Ovary (tissue), 9 donors: ENCODE measurements around the gene ERO1B. TPM values are rescaled to one million over a fixed set of nuclear protein-coding genes. Genes with fewer than 3 reads are reported as not detected.

ENCODE experiments used
- DNase-seq, 5 donors: peaks; one replicate each; pipeline ENCODE4 v3.0.0-alpha.2; 2019 to 2020
- H3K27ac ChIP-seq, 2 donors: fragments of 200-600 bp; one replicate each; pipeline versions ENCODE4 v1.5.1 to v1.8.0; 2019 to 2022
- H3K27me3 ChIP-seq: fragments of 200-600 bp; one replicate; pipeline ENCODE4 v1.8.0; 2022
- H3K36me3 ChIP-seq: fragments of 200-600 bp; sonication (generic); one replicate; pipeline ENCODE4 v1.5.1; 2019
- H3K4me1 ChIP-seq: one replicate; pipeline ENCODE4 v1.8.1; 2013; ENCODE audit warnings: mild to moderate bottlenecking, moderate library complexity; ENCODE audit not compliant: insufficient read depth
- H3K4me3 ChIP-seq: fragments of 200-600 bp; sonication (generic); one replicate; pipeline ENCODE4 v1.5.1; 2017
- H3K9me3 ChIP-seq, 2 donors: fragments of 200-600 bp in 1 of 2; sonication (generic) in 1 of 2; one replicate each; pipeline versions ENCODE4 v1.5.1 to v1.8.1; 2013 to 2019; ENCODE audit warnings: mild to moderate bottlenecking in 1 of 2, moderate library complexity in 1 of 2
- EP300 ChIP-seq: sonication (generic); formaldehyde crosslinking; IDR thresholded peaks from one replicate; pipeline ENCODE4 v1.6.1; 2017; ENCODE audit warnings: antibody characterized with exemption
- POLR2A ChIP-seq: fragments of 450-650 bp; IDR thresholded peaks from one replicate; pipeline ENCODE4 v1.6.1; 2017; ENCODE audit warnings: antibody characterized with exemption, mild to moderate bottlenecking, moderate library complexity
- WGBS, 3 donors: extraction: QIAGEN DNeasy Blood & Tissue Kit in 1 of 3; methylation state at CpG; one replicate each; pipeline versions ENCODE4 v1.1.5 to v1.1.7; 2013 to 2017; 5-methylcytosine and 5-hydroxymethylcytosine counted together
- intact Hi-C, 4 donors: fragments of 100-400 bp; cut with DNase I; formaldehyde crosslinking; loops; one replicate each; pipeline versions ENCODE4 v1.11.0 to v1.15.1; 2022 to 2023
- polyA plus RNA-seq, 2 donors: library from polyadenylated mRNA; stranded (reverse); fragments of 200-250 nt in 1 of 2; fragments of 350-450 nt in 1 of 2; fragmentation: Illumina TruSeq in 1 of 2; extraction: RNeasy Lipid Tissue Mini Kit (QIAGEN cat#74804) in 1 of 2; gene quantifications; one replicate each; pipeline ENCODE4 v1.2.3, GENCODE V29; 2013 to 2014
- total RNA-seq, 7 donors: library from RNA; depleted of rRNA in 2 of 7; stranded (reverse); fragments of >200 nt in 2 of 7; fragmentation: NEBNext Ultra II Directional in 3 of 7; extraction: Animal tissue kit (Norgen Biotek cat#: 25700) in 3 of 7; gene quantifications; one replicate each; pipeline versions ENCODE4 v1.1.0 to v1.2.4, GENCODE V29; 2016 to 2023
- TF ChIP-seq, protein P1 (sequence below), 3 donors: fragments of 450-650 bp in 2 of 3; fragments of 200-600 bp in 1 of 3; IDR thresholded peaks; one replicate each; pipeline versions ENCODE4 v1.5.1 to v1.8.0; 2016 to 2022; ENCODE audit warnings: antibody characterized with exemption in 3 of 3, mild to moderate bottlenecking in 1 of 3
- donor health status: DM: no; HTN: no; CAD: no; lungs with moderate emphysema.
- donor health status: DM: no; HTN: no; CAD: no.
- donor health status: Bipolar disorder and iron deficiency.
- donor health status: DM: yes; HTN: yes; CAD: no.
- donor health status: DM: no; HTN: no; CAD: no.
- donor health status: DM: yes; HTN: yes; CAD: no.

The ERO1B gene
- total and polyA plus RNA-seq, 9 donors, result 4.8 to 15.4 (median 5.8) TPM

DNA sequence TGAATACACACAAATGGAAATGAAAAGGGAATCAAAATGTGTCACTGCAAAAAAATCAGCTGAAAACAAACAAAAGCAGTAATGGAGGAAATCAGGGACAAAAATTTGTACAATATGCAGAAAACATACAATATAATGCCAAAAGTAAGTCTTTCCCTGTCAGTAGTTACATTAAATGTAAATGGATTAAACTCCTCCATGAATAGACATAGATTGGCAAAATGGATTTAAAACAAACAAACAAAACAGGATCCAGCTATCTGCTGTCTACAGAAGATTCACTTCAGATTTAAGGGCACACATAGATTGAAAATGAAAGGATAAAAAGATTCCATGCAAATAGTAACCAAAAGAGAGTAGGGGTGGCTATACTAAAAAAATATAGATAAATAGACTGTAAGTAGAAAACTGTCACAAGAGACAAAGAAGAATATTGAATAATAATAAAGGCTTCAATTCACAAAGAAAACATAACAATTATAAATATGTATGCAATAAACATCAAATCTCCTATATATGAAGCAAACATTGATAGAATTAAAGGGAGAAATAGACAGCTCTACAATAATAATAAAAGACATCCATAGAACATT, 42.2 kb upstream of the ERO1B start:
- Histone ChIP-seq H3K27ac (no peak overlapping the region), H3K4me3 (no peak overlapping the region), H3K9me3 (no peaks in the 10 kb centered on the region), H3K4me1 (no peaks in the 10 kb centered on the region), H3K27me3 (no peaks in the 10 kb centered on the region), H3K36me3 (no peaks in the 10 kb centered on the region)
- TF ChIP-seq EP300, result no peak
- TF ChIP-seq, protein P1, sequence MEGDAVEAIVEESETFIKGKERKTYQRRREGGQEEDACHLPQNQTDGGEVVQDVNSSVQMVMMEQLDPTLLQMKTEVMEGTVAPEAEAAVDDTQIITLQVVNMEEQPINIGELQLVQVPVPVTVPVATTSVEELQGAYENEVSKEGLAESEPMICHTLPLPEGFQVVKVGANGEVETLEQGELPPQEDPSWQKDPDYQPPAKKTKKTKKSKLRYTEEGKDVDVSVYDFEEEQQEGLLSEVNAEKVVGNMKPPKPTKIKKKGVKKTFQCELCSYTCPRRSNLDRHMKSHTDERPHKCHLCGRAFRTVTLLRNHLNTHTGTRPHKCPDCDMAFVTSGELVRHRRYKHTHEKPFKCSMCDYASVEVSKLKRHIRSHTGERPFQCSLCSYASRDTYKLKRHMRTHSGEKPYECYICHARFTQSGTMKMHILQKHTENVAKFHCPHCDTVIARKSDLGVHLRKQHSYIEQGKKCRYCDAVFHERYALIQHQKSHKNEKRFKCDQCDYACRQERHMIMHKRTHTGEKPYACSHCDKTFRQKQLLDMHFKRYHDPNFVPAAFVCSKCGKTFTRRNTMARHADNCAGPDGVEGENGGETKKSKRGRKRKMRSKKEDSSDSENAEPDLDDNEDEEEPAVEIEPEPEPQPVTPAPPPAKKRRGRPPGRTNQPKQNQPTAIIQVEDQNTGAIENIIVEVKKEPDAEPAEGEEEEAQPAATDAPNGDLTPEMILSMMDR (IDR thresholded peaks at IDR 0.05), result no peak
- no peak for TF ChIP-seq POLR2A
- DNase-seq, result no peak
- intact Hi-C loops, result no loop called here

DNA sequence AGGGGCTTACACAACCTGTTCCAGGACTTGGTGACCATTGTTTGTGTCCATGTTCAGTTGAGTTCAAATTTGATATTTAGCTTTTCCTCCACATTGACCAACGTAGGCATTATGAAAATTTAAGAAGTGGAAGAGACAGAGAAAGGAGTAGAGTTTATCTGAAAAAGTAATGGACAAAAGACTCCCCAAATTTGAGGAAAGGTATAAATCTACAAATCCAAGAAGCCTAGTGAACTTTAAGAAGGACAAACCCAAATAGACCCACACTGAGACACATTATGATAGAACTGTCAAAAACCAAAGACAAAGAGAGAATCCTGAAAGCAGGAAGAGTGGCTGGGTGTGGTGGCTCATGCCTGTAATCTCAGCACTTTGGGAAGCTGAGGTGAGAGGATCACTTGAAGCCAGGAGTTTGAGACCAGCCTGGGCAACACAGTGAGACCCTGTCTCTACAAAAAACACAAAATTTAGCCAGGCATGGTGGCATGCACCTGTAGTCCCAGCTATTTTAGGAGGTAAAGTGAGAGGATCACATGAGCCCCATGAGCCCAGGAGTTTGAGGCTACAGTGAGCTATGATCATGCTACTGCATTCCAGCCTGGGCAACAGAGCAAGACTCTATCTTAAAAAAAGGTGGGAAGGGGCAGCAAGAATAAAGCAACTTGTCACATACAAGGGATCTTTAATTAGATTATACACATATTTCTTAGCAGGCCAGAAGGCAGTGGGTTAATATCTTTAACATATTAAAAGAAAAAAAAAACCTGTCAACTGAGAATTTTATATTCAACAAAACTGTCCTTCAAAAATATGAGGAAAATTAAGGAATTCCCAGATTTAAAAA, 41.0 kb upstream of the ERO1B start:
- H3K9me3 ChIP-seq, result no peaks in the 10 kb centered on the region
- H3K27me3 ChIP-seq, result no peaks in the 10 kb centered on the region
- H3K4me1 ChIP-seq, result no peaks in the 10 kb centered on the region
- H3K27ac ChIP-seq, result no peak overlapping the region
- H3K36me3 ChIP-seq, result no peaks in the 10 kb centered on the region
- no peak for TF ChIP-seq EP300
- no peak for TF ChIP-seq POLR2A
- TF ChIP-seq, protein P1 (IDR thresholded peaks at IDR 0.05), result no peak
- intact Hi-C loops, result no loop called here
- H3K4me3 ChIP-seq, result no peak overlapping the region
- no peak for DNase-seq
- 0 to 49% (median 35%) methylated on average over 1 of the region's 1 CpG for WGBS, 3 donors

DNA sequence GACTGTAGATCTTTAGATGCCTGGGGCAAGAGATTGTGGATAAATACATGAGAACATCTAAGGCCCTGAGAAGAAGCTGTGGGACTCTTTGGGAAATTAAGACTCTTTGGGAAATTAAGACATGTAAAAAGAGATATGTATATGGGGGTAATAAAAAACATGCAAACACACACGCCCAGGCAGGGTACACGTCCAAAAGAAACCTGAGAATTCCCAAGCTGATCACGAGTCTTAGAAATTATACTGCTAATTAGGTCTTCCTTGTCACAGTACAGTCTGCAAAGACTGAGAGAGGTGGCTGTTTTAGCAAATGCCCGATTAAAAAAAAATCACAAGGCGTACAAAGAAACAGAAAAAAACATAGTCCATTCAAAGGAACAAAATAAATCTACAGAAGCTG, 39.3 kb upstream of the ERO1B start:
- no peaks in the 10 kb centered on the region for H3K27me3 ChIP-seq
- no peaks in the 10 kb centered on the region for H3K9me3 ChIP-seq
- no peak overlapping the region for H3K27ac ChIP-seq
- no peaks in the 10 kb centered on the region for H3K4me1 ChIP-seq
- 79 to 86% (median 84%) methylated on average over 5 of the region's 5 CpGs for WGBS, 3 donors
- H3K4me3 ChIP-seq, result no peak overlapping the region
- intact Hi-C loops, result no loop called here
- H3K36me3 ChIP-seq, result no peaks in the 10 kb centered on the region
- no peak for DNase-seq
- TF ChIP-seq, protein P1 (IDR thresholded peaks at IDR 0.05), result no peak
- TF ChIP-seq EP300 (no peak), POLR2A (no peak)

DNA sequence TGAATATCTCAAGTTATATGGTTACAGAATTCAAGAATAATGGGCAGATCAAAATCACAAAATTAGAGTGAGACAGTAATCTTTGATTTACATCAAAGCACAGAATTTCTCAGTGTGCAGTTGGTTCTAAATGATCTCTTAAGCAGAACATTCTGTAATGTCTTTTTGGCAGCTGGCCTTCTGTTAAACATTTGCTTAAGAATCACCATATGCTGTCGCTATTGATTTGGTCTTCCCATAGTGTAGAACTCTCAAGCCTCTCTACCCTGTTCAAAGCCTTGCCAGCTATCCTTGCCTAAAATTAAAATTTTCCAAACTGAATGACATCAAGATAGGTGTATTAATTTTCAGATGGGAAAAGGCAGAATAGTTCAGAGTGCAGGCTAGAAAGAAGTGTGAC, 38.9 kb upstream of the ERO1B start:
- TF ChIP-seq EP300 (no peak), POLR2A (no peak)
- TF ChIP-seq, protein P1 (IDR thresholded peaks at IDR 0.05), result no peak
- intact Hi-C loops, result no loop called here
- Histone ChIP-seq H3K4me1 (no peaks in the 10 kb centered on the region), H3K36me3 (no peaks in the 10 kb centered on the region), H3K27me3 (no peaks in the 10 kb centered on the region), H3K4me3 (no peak overlapping the region), H3K9me3 (no peaks in the 10 kb centered on the region), H3K27ac (no peak overlapping the region)
- DNase-seq, result no peak
- 89 to 97% (median 97%) methylated on average over 1 of the region's 1 CpG for WGBS, 3 donors
